ENCODE results near the gene PTH1R. TPM values are rescaled to one million over a fixed set of nuclear protein-coding genes. Genes with fewer than 3 reads are reported as not detected.

PTH1R gene
- polyA plus RNA-seq, 1 of the 3 experiments (the other 2 are of a cell fraction): 0.07 TPM

DNA sequence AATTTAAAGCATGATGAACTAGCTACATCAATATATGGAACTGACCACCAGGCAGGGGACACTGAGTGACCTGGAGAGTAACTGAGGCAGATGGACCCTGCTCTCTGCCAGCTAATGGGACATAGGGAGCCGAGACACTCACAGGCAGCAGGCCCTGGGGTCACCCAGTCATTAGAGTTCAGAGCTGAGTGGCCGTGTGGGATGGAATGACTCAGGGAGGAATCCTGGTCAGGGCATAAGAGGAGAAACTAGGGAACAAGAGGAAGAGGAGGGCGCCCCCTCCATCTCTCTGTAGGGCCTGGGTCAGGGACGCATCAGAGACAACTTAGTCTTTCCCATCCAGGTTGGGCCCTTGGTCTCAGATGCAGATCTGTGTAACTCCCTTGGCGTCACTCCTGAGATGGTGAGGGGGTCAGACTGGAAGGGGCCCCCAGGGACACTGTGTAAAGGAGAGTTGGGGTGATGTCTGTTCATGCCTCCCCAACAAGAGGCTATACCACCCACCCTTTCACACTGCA, 59.3 kb downstream of the PTH1R start:
- peaks cover 3% of the 10 kb centered on the region; the same call in 1 of the 2 replicates for H4K20me1 ChIP-seq (ENCODE audit: insufficient read depth)
- peak overlapping the region; percentile 89 to 91 for H3K27ac ChIP-seq (ENCODE audit: low read depth in 2 of 2, low read length in 1 of 2)
- H3K4me1 ChIP-seq (ENCODE audit: control insufficient read depth in 1 of 2, insufficient read depth in 2 of 2, low read depth in 1 of 2, low read length in 1 of 2): peaks cover 39 to 41% of the 10 kb centered on the region in 2 experiments
- no peaks in the 10 kb centered on the region for H3K9me2 ChIP-seq
- H2AFZ ChIP-seq (ENCODE audit: low read depth): no peak overlapping the region
- peak overlapping the region; percentile 10; the same call in 1 of the 2 replicates for H3K4me2 ChIP-seq
- no peak for DNase-seq
- TF ChIP-seq NRF1 (IDR thresholded peaks at IDR 0.05; ENCODE audit: low read depth, low read length) (no peak), RCOR1 (IDR thresholded peaks at IDR 0.05; ENCODE audit: low read length) (no peak), FOXJ3 (CRISPR knock-in tag; IDR thresholded peaks at IDR 0.05) (no peak), JUND (IDR thresholded peaks at IDR 0.05) (no peak), ELF1 (IDR thresholded peaks at IDR 0.05) (no peak), EZH2phosphoT487 (IDR thresholded peaks at IDR 0.05; ENCODE audit: borderline replicate concordance, low read depth) (no peak), POLR2AphosphoS5 (IDR thresholded peaks at IDR 0.05; ENCODE audit: low read depth, low read length) (no peak), YY1 (IDR thresholded peaks at IDR 0.05; ENCODE audit: low read depth) (no peak), RXRA (IDR thresholded peaks at IDR 0.05; ENCODE audit: borderline replicate concordance, low read depth) (no peak), CHD2 (IDR thresholded peaks at IDR 0.05; ENCODE audit: low read length, partially characterized antibody) (no peak), FOSL2 (IDR thresholded peaks at IDR 0.05; ENCODE audit: borderline replicate concordance, low read depth) (no peak)
- TF ChIP-seq, protein P1, sequence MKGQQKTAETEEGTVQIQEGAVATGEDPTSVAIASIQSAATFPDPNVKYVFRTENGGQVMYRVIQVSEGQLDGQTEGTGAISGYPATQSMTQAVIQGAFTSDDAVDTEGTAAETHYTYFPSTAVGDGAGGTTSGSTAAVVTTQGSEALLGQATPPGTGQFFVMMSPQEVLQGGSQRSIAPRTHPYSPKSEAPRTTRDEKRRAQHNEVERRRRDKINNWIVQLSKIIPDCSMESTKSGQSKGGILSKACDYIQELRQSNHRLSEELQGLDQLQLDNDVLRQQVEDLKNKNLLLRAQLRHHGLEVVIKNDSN (IDR thresholded peaks at IDR 0.05; ENCODE audit: borderline replicate concordance, low read depth): no peak
- TF ChIP-seq, protein P2, sequence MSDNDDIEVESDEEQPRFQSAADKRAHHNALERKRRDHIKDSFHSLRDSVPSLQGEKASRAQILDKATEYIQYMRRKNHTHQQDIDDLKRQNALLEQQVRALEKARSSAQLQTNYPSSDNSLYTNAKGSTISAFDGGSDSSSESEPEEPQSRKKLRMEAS (IDR thresholded peaks at IDR 0.05; ENCODE audit: low read depth): no peak
- TF ChIP-seq, protein P3, sequence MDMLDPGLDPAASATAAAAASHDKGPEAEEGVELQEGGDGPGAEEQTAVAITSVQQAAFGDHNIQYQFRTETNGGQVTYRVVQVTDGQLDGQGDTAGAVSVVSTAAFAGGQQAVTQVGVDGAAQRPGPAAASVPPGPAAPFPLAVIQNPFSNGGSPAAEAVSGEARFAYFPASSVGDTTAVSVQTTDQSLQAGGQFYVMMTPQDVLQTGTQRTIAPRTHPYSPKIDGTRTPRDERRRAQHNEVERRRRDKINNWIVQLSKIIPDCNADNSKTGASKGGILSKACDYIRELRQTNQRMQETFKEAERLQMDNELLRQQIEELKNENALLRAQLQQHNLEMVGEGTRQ (IDR thresholded peaks at IDR 0.05; ENCODE audit: borderline replicate concordance, low read depth, low read length): no peak
- H3F3A ChIP-seq (replicated peaks; ENCODE audit: insufficient read depth): peaks cover 29% of the 10 kb centered on the region
- ChIA-PET POLR2A (no interaction called here), CTCF (interaction anchor here (1.3 to 4.1 kb wide), 5 partner anchors 8 to 273 kb away, joined by 3 to 23 read pairs (median 9); no protein-coding TSS in a partner anchor)
- peaks cover 9 to 38% of the 10 kb centered on the region in 2 experiments for H3K36me3 ChIP-seq (replicated peaks in 1 of 2; ENCODE audit: control insufficient read depth in 1 of 2, insufficient read depth in 2 of 2, low read length in 1 of 2)
- H3K9me3 ChIP-seq: no peaks in the 10 kb centered on the region
- H3K9ac ChIP-seq: no peak overlapping the region
- no peak overlapping the region for H3K4me3 ChIP-seq (ENCODE audit: low read depth in 2 of 2, low read length in 1 of 2)
- WGBS (ENCODE audit: low lambda C conversion rate): 71% methylated on average over 3 of the region's 5 CpGs
- no peaks in the 10 kb centered on the region for H3K27me3 ChIP-seq (ENCODE audit: insufficient read depth)
- peaks cover 80% of the 10 kb centered on the region for H3K79me2 ChIP-seq (ENCODE audit: insufficient read depth)

- H3K9ac ChIP-seq: no peak overlapping the region
- H3K4me3 ChIP-seq (ENCODE audit: low read depth in 2 of 2, low read length in 1 of 2): no peak overlapping the region
- no peak for TF ChIP-seq TAF1 (IDR thresholded peaks at IDR 0.05; ENCODE audit: borderline replicate concordance, low read depth, low read length)
- no peak for TF ChIP-seq RAD21 (IDR thresholded peaks at IDR 0.05; ENCODE audit: low read length)
- no peak for TF ChIP-seq GABPA (IDR thresholded peaks at IDR 0.05; ENCODE audit: low read depth)
- 94% methylated on average over 2 of the region's 2 CpGs for WGBS (ENCODE audit: low lambda C conversion rate)
- H3K4me1 ChIP-seq (ENCODE audit: control insufficient read depth in 1 of 2, insufficient read depth in 2 of 2, low read depth in 1 of 2, low read length in 1 of 2): peaks cover 25 to 34% of the 10 kb centered on the region in 2 experiments
- CTCF ChIA-PET: no interaction called here
- H3K9me2 ChIP-seq: no peaks in the 10 kb centered on the region
- no peak overlapping the region for H2AFZ ChIP-seq (ENCODE audit: low read depth)
- H3F3A ChIP-seq (replicated peaks; ENCODE audit: insufficient read depth): peaks cover 29% of the 10 kb centered on the region
- H3K27ac ChIP-seq (ENCODE audit: low read depth in 2 of 2, low read length in 1 of 2): no peak overlapping the region
- peaks cover 15% of the 10 kb centered on the region for H4K20me1 ChIP-seq (ENCODE audit: insufficient read depth)
- peaks cover 9 to 42% of the 10 kb centered on the region in 2 experiments for H3K36me3 ChIP-seq (replicated peaks in 1 of 2; ENCODE audit: control insufficient read depth in 1 of 2, insufficient read depth in 2 of 2, low read length in 1 of 2)
- peaks cover 80% of the 10 kb centered on the region for H3K79me2 ChIP-seq (ENCODE audit: insufficient read depth)
- H3K9me3 ChIP-seq: no peaks in the 10 kb centered on the region
- H3K27me3 ChIP-seq (ENCODE audit: insufficient read depth): no peaks in the 10 kb centered on the region
- DNase-seq: no peak
- POLR2A ChIA-PET: no interaction called here
- no peak overlapping the region for H3K4me2 ChIP-seq
Observed at GRCh38 chr3:46938118-46938517, 60.6 kb downstream of the PTH1R start.

All from SK-N-SH (cell line).